Measurements from ENCODE around the gene DDX41. TPM values are rescaled to one million over a fixed set of nuclear protein-coding genes. Genes with fewer than 3 reads are reported as not detected.

The DDX41 gene
- total RNA-seq, 2 experiments from 2014 or later, result 169 to 224 TPM

DNA sequence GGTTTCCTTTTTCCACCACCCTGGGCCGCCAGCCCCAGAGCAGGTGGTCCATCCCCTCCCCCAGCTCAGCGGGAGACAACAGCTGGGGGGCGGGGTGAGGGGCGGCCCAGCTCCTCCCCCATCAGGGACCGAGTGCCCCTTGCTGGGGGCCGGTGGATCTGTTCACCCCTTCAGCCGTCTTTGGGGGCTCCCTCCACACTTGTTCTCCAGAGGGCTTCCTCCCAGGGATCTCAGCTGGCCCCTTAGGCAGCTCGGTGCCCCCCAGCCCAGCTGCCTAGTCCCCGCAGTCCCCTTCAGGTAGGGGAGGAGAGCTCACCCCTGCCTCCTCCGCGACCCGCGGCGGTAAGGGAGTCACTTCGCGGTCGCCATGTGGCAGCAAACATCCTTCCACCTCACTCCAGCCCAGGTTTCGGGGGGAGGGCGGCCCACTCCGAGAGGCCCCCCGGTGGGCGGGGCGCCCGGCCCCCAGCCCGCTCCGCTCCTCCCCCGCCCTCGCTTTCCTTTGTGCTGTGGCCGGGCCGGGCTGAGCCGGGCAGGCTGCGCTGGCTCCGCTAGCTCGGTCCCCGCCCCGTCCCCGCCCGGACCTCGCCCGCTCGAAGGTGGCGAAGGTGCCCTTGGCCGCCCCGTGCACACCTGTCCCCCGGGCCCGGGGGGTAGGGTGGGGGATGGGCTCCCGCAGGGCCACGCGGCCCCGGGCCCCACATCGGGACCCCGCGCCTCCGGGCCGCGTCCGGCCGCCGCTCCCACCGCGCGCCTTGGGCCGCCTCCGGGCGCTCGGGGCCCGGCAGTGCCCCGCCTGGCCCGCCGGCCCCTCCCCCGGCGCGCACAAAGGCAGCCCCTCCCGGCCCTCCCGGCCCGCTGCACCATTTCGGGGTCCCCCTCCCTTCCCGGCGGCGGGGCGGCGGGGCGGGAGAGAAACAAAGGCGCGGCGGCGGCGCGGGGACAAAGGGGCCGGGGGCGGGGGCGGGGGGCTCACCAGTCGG, 44.0 kb downstream of the DDX41 start:
- H3K9me2 ChIP-seq (ENCODE audit: insufficient read depth, low read length), result no peaks in the 10 kb centered on the region
- H3K36me3 ChIP-seq (ENCODE audit: insufficient read depth, low read length), result no peaks in the 10 kb centered on the region
- no peaks in the 10 kb centered on the region for H3K79me2 ChIP-seq (ENCODE audit: insufficient read depth, low read depth, low read length)
- H4K20me1 ChIP-seq (ENCODE audit: insufficient read depth, low read length), result no peaks in the 10 kb centered on the region
- H3K4me1 ChIP-seq (ENCODE audit: insufficient read depth, low read length, poor library complexity, severe bottlenecking), result peaks cover 10% of the 10 kb centered on the region
- H3K4me3 ChIP-seq (ENCODE audit: low read depth, low read length, poor library complexity, severe bottlenecking), result peak overlapping the region; percentile 65
- POLR2A ChIA-PET, result interaction anchor here (0.6 to 0.8 kb wide), 2 partner anchors 29 to 47 kb away, joined by 3 read pairs; partner anchors contain the start of gene GRK6
- peak overlapping the region; percentile 67 for H3K4me2 ChIP-seq (ENCODE audit: low read length)
- DNase-seq (ENCODE audit: low spot score), result peak; percentile 45
- H3K9me3 ChIP-seq (ENCODE audit: low read length), result no peaks in the 10 kb centered on the region
- intact Hi-C loops (cut with micrococcal nuclease; ENCODE audit: unreplicated experiment), result no loop called here
- H2AFZ ChIP-seq (ENCODE audit: low read length), result no peak overlapping the region
- no peak for TF ChIP-seq EZH2phosphoT487 (IDR thresholded peaks at IDR 0.05; ENCODE audit: borderline replicate concordance, low read depth, low read length)
- no peak for TF ChIP-seq CTCF (conservative IDR thresholded peaks at IDR 0.05; ENCODE audit: low read length)
- no TSS peak for BruUV-seq (replicated peaks)
- CTCF ChIA-PET (ENCODE audit: unreplicated experiment), result interaction anchor here (0.5 to 1.1 kb wide), 4 partner anchors 22 to 140 kb away, joined by 3 to 4 read pairs (median 3); no protein-coding TSS in a partner anchor
- peak overlapping the region; percentile 0 for H3K27ac ChIP-seq (ENCODE audit: low read depth, low read length, poor library complexity, severe bottlenecking)

DNA sequence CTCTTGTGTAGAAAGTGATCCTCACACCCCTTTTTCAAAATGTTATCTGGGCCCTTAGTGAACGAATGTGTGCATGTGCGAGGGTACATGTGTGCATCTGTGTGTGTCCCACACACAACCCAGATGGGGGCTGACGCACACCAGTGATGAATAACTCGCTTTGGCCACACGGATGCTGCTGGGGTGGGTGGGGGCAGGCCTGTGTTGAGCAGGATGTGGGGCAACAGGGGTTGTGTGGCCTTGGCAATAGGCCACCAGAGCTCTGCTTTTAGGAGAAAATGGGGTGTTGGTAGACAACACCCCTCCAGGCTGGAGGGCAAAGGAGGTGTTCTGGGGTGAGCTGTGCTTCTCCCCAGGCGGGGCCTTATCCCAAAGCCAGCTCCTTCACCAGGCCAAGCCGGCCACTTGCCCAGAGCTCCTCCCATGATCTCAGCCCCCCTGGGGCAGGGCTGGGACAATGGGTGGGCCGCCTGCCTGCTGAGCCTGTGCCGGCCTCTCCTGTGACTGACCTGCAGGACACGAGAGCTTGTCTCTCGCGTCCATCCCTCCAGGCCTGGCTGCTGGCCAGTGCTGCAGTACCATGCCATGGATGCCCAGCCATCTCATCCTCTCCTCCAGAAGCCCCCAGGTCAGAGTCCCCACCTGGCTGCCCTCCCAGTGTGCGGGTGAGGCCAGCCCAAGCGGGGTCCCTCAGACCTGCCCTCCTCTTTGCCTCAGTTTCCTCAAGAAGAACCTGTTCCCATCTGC, 45.0 kb downstream of the DDX41 start:
- H3K4me2 ChIP-seq (ENCODE audit: low read length), result peak overlapping the region; percentile 67
- intact Hi-C loops (cut with micrococcal nuclease; ENCODE audit: unreplicated experiment), result no loop called here
- ChIA-PET POLR2A (interaction anchor here (0.6 kb wide), 2 partner anchors 46 to 348 kb away, joined by 3 read pairs; partner anchors contain the start of gene GRK6), CTCF (ENCODE audit: unreplicated experiment) (interaction anchor here (0.7 to 1.1 kb wide), 2 partner anchors 123 to 139 kb away, joined by 3 read pairs; no protein-coding TSS in a partner anchor)
- peak overlapping the region; percentile 65 for H3K4me3 ChIP-seq (ENCODE audit: low read depth, low read length, poor library complexity, severe bottlenecking)
- BruUV-seq (replicated peaks), result no TSS peak
- no peaks in the 10 kb centered on the region for H3K36me3 ChIP-seq (ENCODE audit: insufficient read depth, low read length)
- H3K9me3 ChIP-seq (ENCODE audit: low read length), result no peaks in the 10 kb centered on the region
- H2AFZ ChIP-seq (ENCODE audit: low read length), result no peak overlapping the region
- H3K9me2 ChIP-seq (ENCODE audit: insufficient read depth, low read length), result no peaks in the 10 kb centered on the region
- DNase-seq (ENCODE audit: low spot score), result no peak
- H3K79me2 ChIP-seq (ENCODE audit: insufficient read depth, low read depth, low read length), result no peaks in the 10 kb centered on the region
- no peak overlapping the region for H3K27ac ChIP-seq (ENCODE audit: low read depth, low read length, poor library complexity, severe bottlenecking)
- TF ChIP-seq EZH2phosphoT487 (IDR thresholded peaks at IDR 0.05; ENCODE audit: borderline replicate concordance, low read depth, low read length) (no peak), CTCF (conservative IDR thresholded peaks at IDR 0.05; ENCODE audit: low read length) (no peak)
- no peaks in the 10 kb centered on the region for H4K20me1 ChIP-seq (ENCODE audit: insufficient read depth, low read length)
- H3K4me1 ChIP-seq (ENCODE audit: insufficient read depth, low read length, poor library complexity, severe bottlenecking), result peaks cover 10% of the 10 kb centered on the region
